HepG2 (cell line): Measurements from ENCODE around the gene TNNI2. TPM values are rescaled to one million over a fixed set of nuclear protein-coding genes. Genes with fewer than 3 reads are reported as not detected.

Experiments used
- ARID4A ChIP-seq: sonication (generic); formaldehyde crosslinking; IDR thresholded peaks from 2 replicates; pipeline ENCODE4 v1.5.0; 2020; ENCODE audit warnings: mild to moderate bottlenecking, missing genetic modification reagents, borderline replicate concordance
- CREBL2 ChIP-seq: sonication (generic); formaldehyde crosslinking; IDR thresholded peaks from 2 replicates; pipeline ENCODE4 v1.8.1; 2023; ENCODE audit warnings: missing genetic modification reagents, mild to moderate bottlenecking, borderline replicate concordance
- ELK4 ChIP-seq: sonication (generic); formaldehyde crosslinking; IDR thresholded peaks from 2 replicates; pipeline ENCODE4 v1.9.0; 2021; ENCODE audit warnings: missing genetic modification reagents, borderline replicate concordance
- HMGA1 ChIP-seq: sonication (generic); formaldehyde crosslinking; conservative IDR thresholded peaks from 2 replicates; pipeline ENCODE4 v1.4.0; 2020; ENCODE audit warnings: missing genetic modification reagents
- KDM3A ChIP-seq: IDR thresholded peaks from 2 replicates; pipeline ENCODE4 v1.6.1; 2018; ENCODE audit warnings: low read depth, missing compliant biosample characterization
- KLF9 ChIP-seq: IDR thresholded peaks from 2 replicates; pipeline ENCODE4 v1.6.1; 2016; ENCODE audit warnings: low read depth
- RXRA ChIP-seq: sonication (generic); formaldehyde crosslinking; IDR thresholded peaks from 2 replicates; pipeline ENCODE4 v1.5.1; 2020; ENCODE audit warnings: missing genetic modification reagents
- SIN3A ChIP-seq: IDR thresholded peaks from 2 replicates; pipeline ENCODE4 v1.6.1; 2011; ENCODE audit warnings: low read depth, mild to moderate bottlenecking, control low read depth, low read length, borderline replicate concordance
- SNAPC5 ChIP-seq: sonication (generic); formaldehyde crosslinking; IDR thresholded peaks from 2 replicates; pipeline ENCODE4 v1.8.1; 2023; ENCODE audit warnings: mild to moderate bottlenecking, missing genetic modification reagents, borderline replicate concordance
- ZBTB40 ChIP-seq, 2 experiments: fragments of 450-650 bp in 1 of 2; sonication (generic) in 1 of 2; formaldehyde crosslinking in 1 of 2; IDR thresholded peaks; 2 replicates each; pipeline versions ENCODE4 v1.6.1 to v1.8.0; 2016 to 2022; ENCODE audit warnings: antibody characterized with exemption in 1 of 2, mild to moderate bottlenecking in 1 of 2, missing genetic modification reagents in 1 of 2
- ZNF329 ChIP-seq: sonication (generic); formaldehyde crosslinking; IDR thresholded peaks from 2 replicates; pipeline ENCODE4 v1.9.0; 2021; ENCODE audit warnings: low read depth, mild to moderate bottlenecking, missing genetic modification reagents
- ZNF549 ChIP-seq: sonication (generic); formaldehyde crosslinking; IDR thresholded peaks from 2 replicates; pipeline ENCODE4 v1.5.0; 2020; ENCODE audit warnings: missing genetic modification reagents
- ZNF589 ChIP-seq: sonication (generic); formaldehyde crosslinking; conservative IDR thresholded peaks from 2 replicates; pipeline ENCODE4 v1.8.0; 2022; ENCODE audit warnings: mild to moderate bottlenecking, moderate library complexity, missing genetic modification reagents
- ZNF629 ChIP-seq: sonication (generic); formaldehyde crosslinking; conservative IDR thresholded peaks from 2 replicates; pipeline ENCODE4 v1.5.0; 2020; ENCODE audit warnings: missing genetic modification reagents
- polyA plus RNA-seq, 8 experiments: library from polyadenylated mRNA; depleted of rRNA in 3 of 8; stranded (reverse) in 7 of 8; unstranded in 1 of 8; fragments of >200 nt; fragmentation: Illumina TruSeq in 4 of 8; extraction: Trizol in 4 of 8; gene quantifications; 2 replicates each; pipeline versions ENCODE4 v1.2.1 to v1.2.3, GENCODE V29; 2011 to 2016; ENCODE audit warnings: low read depth in 4 of 8, missing spikeins in 1 of 8, mixed read lengths in 1 of 8; ENCODE audit not compliant: insufficient read depth in 1 of 8
- total RNA-seq, 5 experiments: library from RNA; depleted of rRNA; stranded (reverse); fragments of >200 nt; fragmentation: Illumina TruSeq; extraction: Trizol; gene quantifications; 2 replicates each; pipeline ENCODE4 v1.2.3, GENCODE V29; 2016; ENCODE audit warnings: low read depth in 1 of 5

Gene TNNI2
- total and polyA plus RNA-seq, 2 of the 13 experiments (the other 11 are each of a cell fraction or from before 2014, with no cell fraction given) = 7.2 to 12.0 TPM

GRCh38 chr11:1834062-1834610 is 4.6 kb upstream of the TNNI2 start (continued):
- TF ChIP-seq ZBTB40 (IDR thresholded peaks at IDR 0.05) (no peak), ZBTB40 (CRISPR knock-in tag; IDR thresholded peaks at IDR 0.05) (0 out of 2 replicates have a peak, but pooled peaks have one; percentile 16), ZNF549 (CRISPR knock-in tag) (no peak), KLF9 (CRISPR knock-in tag) (no peak), HMGA1 (CRISPR knock-in tag) (no peak), ZNF629 (CRISPR knock-in tag) (no peak), RXRA (no peak; the same call in 1 of the 2 replicates), ZNF589 (CRISPR knock-in tag) (0 out of 2 replicates have a peak, but pooled peaks have one; percentile 43), ZNF329 (no peak), SIN3A (no peak), ARID4A (CRISPR knock-in tag) (no peak), KDM3A (CRISPR knock-in tag) (no peak; the same call in 1 of the 2 replicates), ELK4 (CRISPR knock-in tag) (no peak), CREBL2 (no peak), SNAPC5 (CRISPR knock-in tag) (no peak)
